Neural progenitor cell (in vitro differentiated cells): Measurements from ENCODE around the gene SCNN1B. TPM values are rescaled to one million over a fixed set of nuclear protein-coding genes. Genes with fewer than 3 reads are reported as not detected.

Source experiments
- DNase-seq: peaks from one replicate; pipeline ENCODE4 v3.0.0-alpha.2; 2016; ENCODE audit warnings: low spot score
- H2AFZ ChIP-seq: fragments of 200-600 bp; sonication (generic); replicated peaks from 2 replicates; pipeline ENCODE4 v1.6.1; 2016; ENCODE audit warnings: antibody characterized with exemption
- H3F3A ChIP-seq: fragments of 200-600 bp; sonication (generic); 2 replicates; pipeline ENCODE4 v1.6.1; 2016; ENCODE audit warnings: antibody characterized with exemption, low read depth
- H3K27ac ChIP-seq: fragments of 200-600 bp; sonication (generic); 2 replicates; pipeline ENCODE4 v1.5.1; 2016; ENCODE audit warnings: mild to moderate bottlenecking
- H3K27me3 ChIP-seq: fragments of 200-600 bp; sonication (generic); 2 replicates; pipeline ENCODE4 v1.6.1; 2016; ENCODE audit warnings: mild to moderate bottlenecking, moderate library complexity
- H3K36me3 ChIP-seq: fragments of 200-600 bp; sonication (generic); 2 replicates; pipeline ENCODE4 v1.5.1; 2016
- H3K4me1 ChIP-seq: fragments of 200-600 bp; sonication (generic); 2 replicates; pipeline ENCODE4 v1.6.1; 2016; ENCODE audit warnings: mixed run types
- H3K4me2 ChIP-seq: fragments of 200-600 bp; sonication (generic); 2 replicates; pipeline ENCODE4 v1.6.1; 2016
- H3K4me3 ChIP-seq: fragments of 200-600 bp; sonication (generic); 2 replicates; pipeline ENCODE4 v1.5.1; 2016
- H3K79me2 ChIP-seq: fragments of 200-600 bp; sonication (generic); 2 replicates; pipeline ENCODE4 v1.6.1; 2016; ENCODE audit warnings: low read depth
- H3K9ac ChIP-seq: fragments of 200-600 bp; sonication (generic); 2 replicates; pipeline ENCODE4 v1.6.1; 2016
- H3K9me3 ChIP-seq: fragments of 200-600 bp; sonication (generic); 2 replicates; pipeline ENCODE4 v1.5.1; 2016; ENCODE audit warnings: low read depth
- H4K20me1 ChIP-seq: fragments of 200-600 bp; sonication (generic); 2 replicates; pipeline ENCODE4 v1.6.1; 2016; ENCODE audit warnings: low read depth
- H3K27ac Mint-ChIP-seq: 3 replicates; pipeline ENCODE4 v1.8.0; 2021; ENCODE audit warnings: mixed read lengths
- H3K27me3 Mint-ChIP-seq: 2 replicates; pipeline ENCODE4 v1.8.0; 2022; ENCODE audit warnings: low read depth, mild to moderate bottlenecking, inconsistent platforms, moderate library complexity, mixed read lengths; ENCODE audit not compliant: insufficient read depth
- H3K36me3 Mint-ChIP-seq: 3 replicates; pipeline ENCODE4 v1.8.0; 2021; ENCODE audit warnings: mixed read lengths
- H3K4me1 Mint-ChIP-seq: 3 replicates; pipeline ENCODE4 v1.8.0; 2021; ENCODE audit warnings: mixed read lengths
- H3K4me3 Mint-ChIP-seq: 3 replicates; pipeline ENCODE4 v1.8.0; 2021; ENCODE audit warnings: mild to moderate bottlenecking, moderate library complexity, mixed read lengths
- H3K9me3 Mint-ChIP-seq: 3 replicates; pipeline ENCODE4 v1.8.0; 2020; ENCODE audit warnings: mixed read lengths
- EZH2 ChIP-seq: fragments of 200-600 bp; sonication (generic); IDR thresholded peaks from 2 replicates; pipeline ENCODE4 v1.6.1; 2017; ENCODE audit warnings: antibody characterized with exemption, mild to moderate bottlenecking, moderate library complexity
- EZH2phosphoT487 ChIP-seq: fragments of 200-600 bp; sonication (generic); IDR thresholded peaks from 2 replicates; pipeline ENCODE4 v1.6.1; 2017; ENCODE audit warnings: antibody characterized with exemption
- total RNA-seq: library from RNA; depleted of rRNA; stranded (reverse); fragments of >200 nt; gene quantifications from 2 replicates; pipeline ENCODE4 v1.2.3, GENCODE V29; 2015; ENCODE audit warnings: low replicate concordance
- TF ChIP-seq, protein P1 (sequence below): fragments of 200-600 bp; sonication (generic); IDR thresholded peaks from 2 replicates; pipeline ENCODE4 v1.5.1; 2017; ENCODE audit warnings: antibody characterized with exemption, mild to moderate bottlenecking

The SCNN1B gene
- total RNA-seq, 1 donor from 2014 or later, result not detected

DNA sequence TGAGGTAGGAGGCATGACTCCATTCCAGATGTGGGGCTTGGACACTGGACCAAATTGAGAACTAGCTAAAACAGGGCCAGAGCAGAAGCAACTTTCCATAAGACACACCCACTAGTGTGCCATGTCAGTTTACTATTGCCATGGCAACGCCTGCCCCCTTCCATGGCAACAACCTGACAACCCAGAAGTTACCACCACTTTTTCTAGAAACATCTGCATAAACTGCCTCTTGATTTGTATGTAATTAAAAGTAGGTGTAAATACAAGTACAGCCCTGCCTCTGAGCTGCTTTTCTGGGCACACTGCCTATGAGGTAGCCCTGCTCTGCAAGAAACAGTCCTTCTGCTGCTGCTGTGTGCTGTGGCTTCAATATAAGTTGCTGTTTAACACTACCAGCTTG lies 19.5 kb upstream of the SCNN1B start:
- Histone ChIP-seq H3K27ac (no peak overlapping the region), H3K36me3 (no peaks in the 10 kb centered on the region), H3F3A (peaks cover 16% of the 10 kb centered on the region), H3K79me2 (no peaks in the 10 kb centered on the region), H2AFZ (no peak overlapping the region), H3K4me1 (peaks cover 12% of the 10 kb centered on the region), H3K4me3 (no peak overlapping the region), H3K9me3 (no peaks in the 10 kb centered on the region), H4K20me1 (no peaks in the 10 kb centered on the region), H3K9ac (no peak overlapping the region), H3K4me2 (no peak overlapping the region), H3K27me3 (no peaks in the 10 kb centered on the region)
- Mint-ChIP-seq H3K4me1 (peaks cover 32% of the 10 kb centered on the region), H3K27me3 (peaks cover 8% of the 10 kb centered on the region), H3K27ac (no peak overlapping the region), H3K4me3 (no peak overlapping the region), H3K9me3 (peaks cover 3% of the 10 kb centered on the region), H3K36me3 (no peaks in the 10 kb centered on the region)
- peak; percentile 16 for DNase-seq
- TF ChIP-seq EZH2, result no peak
- TF ChIP-seq EZH2phosphoT487, result no peak
- TF ChIP-seq, protein P1, sequence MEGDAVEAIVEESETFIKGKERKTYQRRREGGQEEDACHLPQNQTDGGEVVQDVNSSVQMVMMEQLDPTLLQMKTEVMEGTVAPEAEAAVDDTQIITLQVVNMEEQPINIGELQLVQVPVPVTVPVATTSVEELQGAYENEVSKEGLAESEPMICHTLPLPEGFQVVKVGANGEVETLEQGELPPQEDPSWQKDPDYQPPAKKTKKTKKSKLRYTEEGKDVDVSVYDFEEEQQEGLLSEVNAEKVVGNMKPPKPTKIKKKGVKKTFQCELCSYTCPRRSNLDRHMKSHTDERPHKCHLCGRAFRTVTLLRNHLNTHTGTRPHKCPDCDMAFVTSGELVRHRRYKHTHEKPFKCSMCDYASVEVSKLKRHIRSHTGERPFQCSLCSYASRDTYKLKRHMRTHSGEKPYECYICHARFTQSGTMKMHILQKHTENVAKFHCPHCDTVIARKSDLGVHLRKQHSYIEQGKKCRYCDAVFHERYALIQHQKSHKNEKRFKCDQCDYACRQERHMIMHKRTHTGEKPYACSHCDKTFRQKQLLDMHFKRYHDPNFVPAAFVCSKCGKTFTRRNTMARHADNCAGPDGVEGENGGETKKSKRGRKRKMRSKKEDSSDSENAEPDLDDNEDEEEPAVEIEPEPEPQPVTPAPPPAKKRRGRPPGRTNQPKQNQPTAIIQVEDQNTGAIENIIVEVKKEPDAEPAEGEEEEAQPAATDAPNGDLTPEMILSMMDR, result no peak

- Histone ChIP-seq H3K4me3 (no peak overlapping the region), H3K27ac (no peak overlapping the region), H3K9me3 (no peaks in the 10 kb centered on the region), H3K9ac (no peak overlapping the region), H3K27me3 (no peaks in the 10 kb centered on the region), H3K4me1 (peaks cover 12% of the 10 kb centered on the region), H4K20me1 (no peaks in the 10 kb centered on the region), H3F3A (peaks cover 16% of the 10 kb centered on the region), H3K79me2 (no peaks in the 10 kb centered on the region), H3K4me2 (no peak overlapping the region), H2AFZ (no peak overlapping the region), H3K36me3 (no peaks in the 10 kb centered on the region)
- no peak for TF ChIP-seq EZH2phosphoT487
- no peak for TF ChIP-seq EZH2
- TF ChIP-seq, protein P1, result no peak
- Mint-ChIP-seq H3K27me3 (peaks cover 8% of the 10 kb centered on the region), H3K36me3 (no peaks in the 10 kb centered on the region), H3K9me3 (peaks cover 3% of the 10 kb centered on the region), H3K4me3 (no peak overlapping the region), H3K27ac (no peak overlapping the region), H3K4me1 (peaks cover 26% of the 10 kb centered on the region)
- no peak for DNase-seq
Observed at GRCh38 chr16:23283571-23283970, 18.5 kb upstream of the SCNN1B start.

- no peak overlapping the region for H3K9ac ChIP-seq
- Mint-ChIP-seq H3K4me3 (no peak overlapping the region), H3K4me1 (peaks cover 21% of the 10 kb centered on the region), H3K27ac (no peak overlapping the region), H3K9me3 (peaks cover 3% of the 10 kb centered on the region), H3K36me3 (no peaks in the 10 kb centered on the region), H3K27me3 (peaks cover 8% of the 10 kb centered on the region)
- no peaks in the 10 kb centered on the region for H3K27me3 ChIP-seq
- H3F3A ChIP-seq, result peaks cover 12% of the 10 kb centered on the region
- DNase-seq, result no peak
- H3K9me3 ChIP-seq, result no peaks in the 10 kb centered on the region
- H3K4me2 ChIP-seq, result no peak overlapping the region
- no peak overlapping the region for H3K27ac ChIP-seq
- H3K4me3 ChIP-seq, result no peak overlapping the region
- no peaks in the 10 kb centered on the region for H3K79me2 ChIP-seq
- peaks cover 7% of the 10 kb centered on the region for H3K4me1 ChIP-seq
- TF ChIP-seq EZH2phosphoT487 (no peak), EZH2 (no peak)
- TF ChIP-seq, protein P1, result no peak
- no peak overlapping the region for H2AFZ ChIP-seq
- no peaks in the 10 kb centered on the region for H3K36me3 ChIP-seq
- H4K20me1 ChIP-seq, result no peaks in the 10 kb centered on the region
Observed at GRCh38 chr16:23284584-23284983, 17.5 kb upstream of the SCNN1B start.
